OCI-LY7 (cell line): Measurements from ENCODE around the gene GNE.

ENCODE experiments used
- EZH2phosphoT487 ChIP-seq: fragments of 200-600 bp; sonication (generic); IDR thresholded peaks from 2 replicates; pipeline ENCODE4 v1.6.1; 2018; ENCODE audit warnings: low read depth, borderline replicate concordance, mild to moderate bottlenecking, mixed run types, antibody characterized with exemption, low read length, moderate library complexity, mixed read lengths
- TF ChIP-seq, protein P1 (sequence below): fragments of 200-600 bp; sonication (generic); conservative IDR thresholded peaks from 2 replicates; pipeline ENCODE4 v1.5.1; 2014; ENCODE audit warnings: mild to moderate bottlenecking, antibody characterized with exemption, low read length, moderate library complexity, mixed read lengths

DNA sequence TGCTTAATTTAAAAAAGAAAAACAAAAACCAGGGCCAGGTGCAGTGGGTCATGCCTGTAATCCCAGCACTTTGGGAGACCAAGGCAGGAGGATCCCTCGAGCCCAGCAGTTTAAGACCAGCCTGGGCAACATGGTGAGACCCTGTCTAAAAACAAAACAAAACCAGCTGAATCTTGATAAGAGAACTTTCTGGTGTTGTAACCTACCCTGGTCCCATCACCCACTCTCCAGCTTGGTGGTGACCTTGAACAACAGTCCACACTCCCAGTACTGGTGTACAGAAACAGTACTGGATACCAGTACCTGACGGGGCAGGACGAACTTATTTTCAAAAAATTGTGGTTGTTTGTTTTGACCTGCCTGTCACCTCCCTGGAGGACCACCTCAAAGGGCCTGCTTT is 36.6 kb downstream of the GNE start:
- TF ChIP-seq, protein P1, sequence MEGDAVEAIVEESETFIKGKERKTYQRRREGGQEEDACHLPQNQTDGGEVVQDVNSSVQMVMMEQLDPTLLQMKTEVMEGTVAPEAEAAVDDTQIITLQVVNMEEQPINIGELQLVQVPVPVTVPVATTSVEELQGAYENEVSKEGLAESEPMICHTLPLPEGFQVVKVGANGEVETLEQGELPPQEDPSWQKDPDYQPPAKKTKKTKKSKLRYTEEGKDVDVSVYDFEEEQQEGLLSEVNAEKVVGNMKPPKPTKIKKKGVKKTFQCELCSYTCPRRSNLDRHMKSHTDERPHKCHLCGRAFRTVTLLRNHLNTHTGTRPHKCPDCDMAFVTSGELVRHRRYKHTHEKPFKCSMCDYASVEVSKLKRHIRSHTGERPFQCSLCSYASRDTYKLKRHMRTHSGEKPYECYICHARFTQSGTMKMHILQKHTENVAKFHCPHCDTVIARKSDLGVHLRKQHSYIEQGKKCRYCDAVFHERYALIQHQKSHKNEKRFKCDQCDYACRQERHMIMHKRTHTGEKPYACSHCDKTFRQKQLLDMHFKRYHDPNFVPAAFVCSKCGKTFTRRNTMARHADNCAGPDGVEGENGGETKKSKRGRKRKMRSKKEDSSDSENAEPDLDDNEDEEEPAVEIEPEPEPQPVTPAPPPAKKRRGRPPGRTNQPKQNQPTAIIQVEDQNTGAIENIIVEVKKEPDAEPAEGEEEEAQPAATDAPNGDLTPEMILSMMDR: no peak
- no peak for TF ChIP-seq EZH2phosphoT487
